ENCODE measurements around the gene RABL2A.
"Not testable (repeated sequence)": the region's sequence is repeated elsewhere in the genome, so short reads cannot be mapped to it uniquely, and the experiment has no call there.

The RABL2A gene

DNA sequence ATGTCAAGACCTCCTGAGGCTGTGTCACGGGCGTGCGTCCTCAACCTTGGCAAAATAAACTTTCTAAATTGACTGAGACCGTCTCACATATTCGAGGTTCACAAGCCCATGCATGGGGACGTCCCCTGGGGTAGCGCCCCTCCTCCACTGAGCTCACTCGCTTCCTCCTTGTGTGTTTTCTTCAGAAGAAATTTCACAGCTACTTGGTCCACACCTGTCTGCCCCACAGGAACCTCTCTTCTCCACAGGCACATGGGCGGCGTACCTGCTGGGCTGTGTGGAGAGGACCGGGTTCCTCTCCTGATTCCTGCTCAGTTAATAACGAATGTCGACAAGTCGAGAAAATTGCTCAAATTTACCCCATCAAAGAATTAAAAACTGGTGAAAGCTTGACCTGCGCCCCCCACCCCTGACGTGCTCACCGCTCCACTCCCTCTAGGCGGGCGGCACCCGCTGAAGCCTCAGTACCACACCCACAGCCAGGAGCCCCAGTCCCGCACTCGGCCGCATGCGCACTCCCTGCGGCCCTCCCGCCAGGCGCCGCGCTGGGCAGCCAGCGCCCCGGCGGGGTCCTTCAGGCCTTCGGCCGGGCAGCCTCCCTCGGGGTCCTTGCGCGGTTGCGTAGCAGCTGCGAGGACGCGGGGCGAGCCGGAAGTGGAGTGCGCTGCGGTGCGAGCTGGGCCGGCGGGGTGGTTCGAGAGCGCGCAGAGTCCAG lies at the start of gene RABL2A:
RABL2A (plus strand) TSS at position 651 of the 715 bp plus-strand sequence. CDS start 1,341 bp downstream, outside the sequence.
- peak; percentile 86 for DNase-seq

DNA sequence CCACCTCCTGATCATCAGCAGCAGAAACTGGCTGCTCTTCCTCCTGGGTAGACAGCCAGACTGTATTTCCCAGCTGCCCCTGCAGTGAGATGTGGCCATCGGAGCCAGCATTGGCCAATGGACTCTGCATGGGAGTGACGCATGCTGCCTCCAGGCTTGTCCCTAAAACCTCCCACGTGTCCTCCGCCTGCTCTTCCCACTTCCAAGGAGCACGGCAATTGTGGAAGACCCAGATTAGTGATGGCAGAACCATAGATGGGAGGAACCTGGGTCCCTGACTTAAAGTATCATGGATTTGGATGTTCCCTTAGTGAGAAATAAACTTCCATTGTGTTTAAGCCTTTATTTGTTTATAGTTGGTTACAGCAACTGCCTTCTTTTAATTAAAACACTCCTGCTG lies 48.6 kb upstream of the RABL2A start:
- DNase-seq = not testable (repeated sequence)

DNA sequence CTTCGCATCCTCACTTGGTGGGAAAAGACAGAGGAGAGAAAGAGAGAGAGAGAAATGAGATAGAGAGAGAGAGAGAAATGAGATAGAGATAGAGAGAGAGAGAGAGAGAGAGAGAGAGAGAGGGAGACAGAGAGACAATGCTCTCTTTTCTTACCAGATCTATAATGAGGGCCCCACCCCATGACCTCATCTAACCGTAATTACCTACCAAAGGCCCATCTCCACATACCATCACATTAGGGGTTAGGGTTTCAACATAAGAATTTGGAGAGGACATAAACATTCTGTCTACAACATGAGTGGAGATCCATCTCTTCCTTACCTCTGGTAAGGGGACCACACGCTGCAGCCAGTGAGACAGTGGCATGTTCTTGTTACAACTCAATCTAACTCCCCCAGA lies 44.6 kb upstream of the RABL2A start:
- DNase-seq = not testable (repeated sequence)

DNA sequence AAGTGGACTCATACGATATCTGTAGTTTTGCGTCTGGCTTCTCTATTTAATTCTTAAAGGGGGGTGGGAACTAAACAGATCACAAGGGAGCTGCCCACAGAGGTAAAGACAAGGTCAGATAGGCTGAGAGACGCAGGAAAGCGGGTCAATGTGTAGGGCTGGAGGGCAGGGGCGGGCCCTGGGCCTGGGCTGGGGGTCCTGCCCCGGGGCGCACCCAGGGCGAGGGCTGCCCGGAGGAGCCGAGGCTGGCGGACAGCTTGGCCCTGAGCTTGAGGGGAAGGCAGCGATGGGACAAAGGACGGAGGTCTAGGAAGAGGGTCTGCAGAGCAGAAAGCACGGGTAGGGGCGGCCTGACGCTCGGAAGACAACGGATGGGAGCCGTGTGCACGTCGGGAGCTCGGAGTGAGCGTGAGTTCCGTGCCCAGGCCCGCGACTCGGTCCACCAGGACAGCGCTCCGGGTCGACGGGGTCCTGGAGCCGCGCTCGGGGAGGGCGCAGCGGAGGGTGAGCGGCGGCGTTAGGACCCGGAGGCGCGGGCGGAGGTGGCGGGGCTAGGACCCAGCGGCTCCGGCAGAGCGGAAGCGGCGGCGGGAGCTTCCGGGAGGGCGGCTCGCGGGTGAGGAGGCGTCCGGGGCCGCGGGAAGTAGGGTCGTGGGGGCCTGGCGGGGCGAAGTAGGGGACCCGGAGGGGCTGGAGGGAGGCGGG lies 43.4 kb upstream of the RABL2A start:
- DNase-seq = peak; percentile 70

DNA sequence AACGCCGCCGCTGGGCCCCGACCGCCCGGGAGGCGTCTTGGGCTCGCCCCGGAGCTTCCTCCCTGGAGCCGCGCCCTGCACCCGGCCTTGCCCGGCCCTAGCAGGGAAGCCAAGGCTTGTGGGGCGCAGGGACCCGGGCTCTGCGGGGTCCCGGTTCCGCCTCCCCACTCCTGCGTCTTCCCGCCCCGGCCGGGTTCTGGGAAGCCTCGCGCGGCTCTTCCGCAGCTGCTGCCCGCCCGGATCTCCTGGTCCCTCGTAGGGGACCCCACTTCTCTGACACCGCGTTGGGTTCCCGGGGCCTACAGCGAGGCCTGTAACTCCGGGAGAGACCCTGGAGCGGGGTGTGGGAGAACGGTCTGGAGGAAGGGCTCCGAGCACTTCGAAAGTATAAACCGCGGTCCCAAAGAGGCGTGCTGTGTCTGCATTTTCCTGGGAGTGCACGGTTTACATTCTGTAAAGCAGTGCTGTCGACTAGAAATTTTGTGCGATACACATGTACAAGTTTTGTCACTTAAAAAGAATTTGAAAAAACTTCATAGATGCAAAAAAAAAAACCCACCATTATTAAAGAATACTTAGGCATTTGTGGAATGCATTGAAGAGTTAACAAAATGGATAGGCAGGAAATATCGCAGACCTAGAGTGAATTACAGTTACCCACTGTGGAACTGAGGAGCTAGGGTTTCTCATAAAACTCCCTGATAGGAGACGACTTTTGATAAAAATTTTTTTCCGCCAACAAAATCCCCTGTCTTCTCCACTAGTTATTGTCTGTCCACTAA lies 42.6 kb upstream of the RABL2A start:
- DNase-seq = not testable (repeated sequence)

DNA sequence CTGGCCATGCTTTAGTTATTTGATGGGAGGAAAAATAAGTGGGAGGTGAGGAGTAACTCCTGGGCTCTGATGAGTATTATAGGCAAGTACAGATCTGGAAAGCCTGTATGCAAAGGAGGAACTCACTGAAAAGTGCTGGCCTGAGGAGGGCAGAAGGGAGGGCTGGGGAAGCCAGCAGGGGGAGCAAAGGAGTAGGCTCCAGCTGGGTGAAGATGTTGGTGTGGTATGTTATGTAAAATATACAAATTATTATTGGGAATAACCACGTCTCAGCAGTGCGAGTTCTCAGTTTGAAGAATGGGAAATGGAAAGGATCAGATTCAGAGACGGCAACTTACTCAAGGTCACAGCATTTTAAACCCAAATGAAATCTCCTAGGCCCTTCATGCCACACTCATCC lies 39.9 kb upstream of the RABL2A start:
- DNase-seq = peak; percentile 62

DNA sequence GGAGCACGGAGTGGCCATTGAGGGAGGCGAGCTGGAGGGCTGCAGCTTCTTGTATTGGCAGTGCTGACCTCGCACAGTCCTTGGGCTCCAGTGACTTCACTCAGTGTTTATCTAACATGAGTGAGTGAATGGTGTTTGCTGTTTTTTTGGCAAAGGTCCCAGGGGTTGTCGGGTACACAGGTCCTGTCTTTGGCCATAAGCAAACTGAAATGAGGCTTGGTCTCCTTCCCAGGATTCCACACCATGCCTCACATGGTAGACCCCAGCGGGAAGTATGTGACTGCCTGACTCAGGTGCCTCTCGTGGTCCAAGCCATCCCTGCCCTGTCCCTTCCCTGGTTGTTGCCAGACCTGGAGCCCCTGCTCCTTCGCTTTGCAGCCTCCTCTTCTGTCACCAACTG lies 37.5 kb upstream of the RABL2A start:
- not testable (repeated sequence) for DNase-seq

DNA sequence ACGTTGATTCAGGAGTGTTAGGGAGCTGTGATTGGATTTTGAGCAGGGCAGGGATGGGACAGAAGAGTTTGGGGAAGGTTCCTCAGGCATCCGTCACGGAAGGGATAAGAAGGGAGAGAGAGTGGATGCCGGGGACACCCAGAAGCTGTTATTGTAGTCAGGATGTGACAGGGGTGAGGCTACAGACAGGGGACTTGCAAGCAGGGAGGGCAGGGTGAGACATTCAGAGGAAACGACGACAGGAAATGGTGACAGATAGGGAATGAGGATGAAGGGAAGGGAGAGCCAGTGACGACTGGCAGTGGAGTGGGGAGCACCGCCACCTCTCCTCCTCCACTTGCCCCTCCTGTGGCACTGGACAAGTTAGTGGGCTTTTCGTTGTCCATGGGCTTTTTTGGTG lies 35.1 kb upstream of the RABL2A start:
- DNase-seq = peak; percentile 40

DNA sequence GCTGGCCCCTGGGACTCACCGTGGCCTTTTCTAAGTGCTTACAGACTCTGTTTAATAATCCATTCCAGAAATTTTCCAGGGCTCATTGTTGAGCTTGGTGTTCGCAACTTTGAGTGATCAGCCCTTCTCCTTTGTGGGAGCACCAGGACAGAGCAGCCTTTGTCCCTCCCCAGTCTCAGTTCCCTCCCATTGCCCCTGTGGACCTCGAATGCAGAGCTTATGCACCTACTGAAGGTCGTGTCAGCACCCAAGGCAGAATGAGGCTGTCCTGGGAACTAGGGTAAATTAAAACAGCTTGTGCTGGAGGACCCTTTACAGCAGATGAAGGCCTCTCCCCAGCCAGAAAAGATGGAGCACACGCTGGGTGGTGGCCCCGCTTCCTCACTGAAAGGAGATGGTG lies 33.8 kb upstream of the RABL2A start:
- DNase-seq = not testable (repeated sequence)

DNA sequence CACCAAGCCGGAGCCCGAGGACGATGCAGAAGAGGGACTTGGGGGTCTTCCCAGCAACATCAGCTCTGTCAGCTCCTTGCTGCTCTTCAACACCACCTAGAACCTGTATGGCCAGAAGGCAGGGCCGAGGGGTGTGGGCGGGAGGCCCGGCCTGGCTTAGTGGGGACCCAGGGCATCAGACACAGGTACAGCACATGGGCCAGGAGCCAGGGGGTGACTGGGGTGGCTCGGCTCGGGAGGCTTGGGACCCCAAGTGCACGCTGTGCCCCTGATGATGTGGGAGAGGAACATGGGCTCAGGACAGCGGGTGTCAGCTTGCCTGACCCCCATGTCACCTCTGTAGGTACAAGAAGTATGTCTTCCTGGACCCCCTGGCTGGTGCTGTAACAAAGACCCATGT lies 31.3 kb upstream of the RABL2A start:
- DNase-seq = not testable (repeated sequence)

DNA sequence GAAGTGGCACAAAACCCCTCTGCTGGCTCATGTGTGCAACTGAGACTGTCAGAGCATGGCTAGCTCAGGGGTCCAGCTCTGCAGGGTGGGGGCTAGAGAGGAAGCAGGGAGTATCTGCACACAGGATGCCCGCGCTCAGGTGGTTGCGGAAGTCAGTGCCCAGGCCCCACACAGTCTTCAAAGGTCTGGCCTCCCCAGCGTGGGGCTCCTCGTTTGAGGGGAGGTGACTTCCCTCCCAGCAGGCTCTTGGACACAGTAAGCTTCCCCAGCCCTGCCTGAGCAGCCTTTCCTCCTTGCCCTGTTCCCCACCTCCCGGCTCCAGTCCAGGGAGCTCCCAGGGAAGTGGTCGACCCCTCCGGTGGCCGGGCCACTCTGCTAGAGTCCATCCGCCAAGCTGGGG lies 29.9 kb upstream of the RABL2A start:
- DNase-seq = not testable (repeated sequence)

DNA sequence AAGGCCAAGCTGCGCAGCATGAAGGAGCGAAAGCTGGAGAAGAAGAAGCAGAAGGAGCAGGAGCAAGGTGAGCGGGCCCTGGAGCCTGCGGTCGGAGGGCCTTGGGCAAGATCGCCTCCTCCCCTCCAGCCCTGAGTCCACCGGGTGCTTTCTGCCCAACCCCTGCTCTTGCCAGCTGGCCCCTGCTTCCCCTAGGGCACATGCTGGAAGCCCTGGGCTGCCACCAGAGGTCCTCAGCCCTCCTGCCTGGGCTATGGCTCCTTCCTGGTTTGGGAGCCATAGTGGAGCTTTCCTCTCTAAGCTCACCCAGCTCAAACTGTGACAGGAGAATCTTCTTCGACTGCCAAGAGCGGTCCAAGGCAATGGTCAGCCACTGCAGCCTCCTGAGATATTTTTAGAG lies 29.5 kb upstream of the RABL2A start:
- not testable (repeated sequence) for DNase-seq

DNA sequence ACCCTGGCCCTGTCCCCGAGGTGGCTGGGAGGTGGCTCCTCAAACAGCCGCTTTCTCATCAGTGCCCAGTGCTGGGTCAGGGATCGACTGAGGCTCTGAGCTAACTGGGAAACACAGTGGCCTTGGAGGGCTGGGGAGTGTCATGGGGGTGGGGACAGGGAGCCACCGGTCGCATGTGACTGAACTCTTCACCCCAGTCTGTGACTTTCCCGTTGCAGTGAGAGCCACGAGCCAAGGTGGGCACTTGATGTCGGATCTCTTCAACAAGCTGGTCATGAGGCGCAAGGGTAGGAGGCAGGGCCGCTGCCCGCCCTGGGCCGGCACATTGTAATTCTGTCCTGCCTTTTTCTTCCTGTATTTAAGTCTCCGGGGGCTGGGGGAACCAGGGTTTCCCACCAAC lies 28.9 kb upstream of the RABL2A start:
- DNase-seq = not testable (repeated sequence)

DNA sequence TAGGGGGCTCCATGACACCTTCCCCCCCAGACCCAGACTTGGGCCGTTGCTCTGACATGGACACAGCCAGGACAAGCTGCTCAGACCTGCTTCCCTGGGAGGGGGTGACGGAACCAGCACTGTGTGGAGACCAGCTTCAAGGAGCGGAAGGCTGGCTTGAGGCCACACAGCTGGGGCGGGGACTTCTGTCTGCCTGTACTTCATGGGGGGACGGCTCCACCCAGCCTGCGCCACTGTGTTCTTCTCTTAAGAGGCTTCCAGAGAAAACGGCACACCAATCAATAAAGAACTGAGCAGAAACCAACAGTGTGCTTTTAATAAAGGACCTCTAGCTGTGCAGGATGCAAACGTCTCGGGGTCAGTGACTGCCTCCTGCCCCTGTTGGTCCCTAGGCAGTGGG lies 28.3 kb upstream of the RABL2A start:
- DNase-seq = not testable (repeated sequence)

DNA sequence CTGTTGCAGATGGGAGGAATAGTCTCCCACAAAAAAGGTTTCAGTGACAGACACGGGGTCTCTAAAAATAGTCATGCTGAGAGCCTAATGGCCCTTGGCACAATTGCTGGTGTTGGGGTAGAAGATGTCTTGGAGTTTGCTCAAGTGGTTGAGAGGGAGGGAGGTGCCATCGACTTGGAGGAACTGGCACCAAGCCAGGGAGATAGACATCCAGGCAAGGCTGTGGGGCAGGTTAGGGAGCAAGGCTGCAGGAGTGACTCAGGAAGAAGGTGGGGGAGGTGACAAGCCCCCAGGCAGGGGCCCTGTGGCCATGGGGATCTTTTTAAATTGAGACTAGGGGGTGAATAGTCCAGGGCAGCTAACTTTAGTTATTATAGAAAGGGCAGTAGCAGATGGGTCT lies 27.9 kb upstream of the RABL2A start:
- DNase-seq = not testable (repeated sequence)

DNA sequence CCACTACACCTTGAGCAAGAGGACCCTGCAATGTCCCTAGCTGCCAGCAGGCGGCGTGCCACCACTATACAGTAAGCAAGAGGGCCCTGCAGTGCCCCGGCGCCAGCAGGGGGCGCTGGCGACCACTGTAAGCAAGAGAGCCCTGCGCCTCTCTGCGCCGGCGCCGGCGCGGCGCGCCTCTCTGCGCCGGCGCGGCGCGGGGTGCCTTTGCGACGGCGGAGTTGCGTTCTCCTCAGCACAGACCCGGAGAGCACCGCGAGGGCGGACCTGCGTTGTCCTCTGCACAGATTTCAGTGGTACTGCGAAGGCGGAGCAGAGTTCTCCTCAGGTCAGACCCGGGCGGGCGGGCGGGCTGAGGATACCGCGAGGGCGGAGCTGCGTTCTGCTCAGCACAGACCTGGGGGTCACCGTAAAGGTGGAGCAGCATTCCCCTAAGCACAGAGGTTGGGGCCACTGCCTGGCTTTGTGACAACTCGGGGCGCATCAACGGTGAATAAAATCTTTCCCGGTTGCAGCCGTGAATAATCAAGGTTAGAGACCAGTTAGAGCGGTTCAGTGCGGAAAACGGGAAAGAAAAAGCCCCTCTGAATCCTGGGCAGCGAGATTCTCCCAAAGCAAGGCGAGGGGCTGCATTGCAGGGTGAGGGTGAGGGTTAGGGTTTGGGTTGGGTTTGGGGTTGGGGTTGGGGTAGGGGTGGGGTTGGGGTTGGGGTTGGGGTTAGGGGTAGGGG lies 24.9 kb upstream of the RABL2A start:
- DNase-seq = peak; percentile 59

DNA sequence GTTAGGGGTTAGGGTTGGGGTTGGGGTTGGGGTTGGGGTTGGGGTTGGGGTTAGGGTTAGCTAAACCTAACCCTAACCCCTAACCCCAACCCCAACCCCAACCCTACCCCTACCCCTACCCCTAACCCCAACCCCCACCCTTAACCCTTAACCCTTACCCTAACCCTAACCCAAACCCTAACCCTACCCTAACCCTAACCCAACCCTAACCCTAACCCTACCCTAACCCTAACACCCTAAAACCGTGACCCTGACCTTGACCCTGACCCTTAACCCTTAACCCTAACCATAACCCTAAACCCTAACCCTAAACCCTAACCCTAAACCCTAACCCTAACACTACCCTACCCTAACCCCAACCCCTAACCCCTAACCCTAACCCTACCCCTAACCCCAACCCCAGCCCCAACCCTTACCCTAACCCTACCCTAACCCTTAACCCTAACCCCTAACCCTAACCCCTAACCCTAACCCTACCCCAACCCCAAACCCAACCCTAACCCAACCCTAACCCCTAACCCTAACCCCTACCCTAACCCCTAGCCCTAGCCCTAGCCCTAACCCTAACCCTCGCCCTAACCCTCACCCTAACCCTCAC lies 24.1 kb upstream of the RABL2A start:
- no peak for DNase-seq

DNA sequence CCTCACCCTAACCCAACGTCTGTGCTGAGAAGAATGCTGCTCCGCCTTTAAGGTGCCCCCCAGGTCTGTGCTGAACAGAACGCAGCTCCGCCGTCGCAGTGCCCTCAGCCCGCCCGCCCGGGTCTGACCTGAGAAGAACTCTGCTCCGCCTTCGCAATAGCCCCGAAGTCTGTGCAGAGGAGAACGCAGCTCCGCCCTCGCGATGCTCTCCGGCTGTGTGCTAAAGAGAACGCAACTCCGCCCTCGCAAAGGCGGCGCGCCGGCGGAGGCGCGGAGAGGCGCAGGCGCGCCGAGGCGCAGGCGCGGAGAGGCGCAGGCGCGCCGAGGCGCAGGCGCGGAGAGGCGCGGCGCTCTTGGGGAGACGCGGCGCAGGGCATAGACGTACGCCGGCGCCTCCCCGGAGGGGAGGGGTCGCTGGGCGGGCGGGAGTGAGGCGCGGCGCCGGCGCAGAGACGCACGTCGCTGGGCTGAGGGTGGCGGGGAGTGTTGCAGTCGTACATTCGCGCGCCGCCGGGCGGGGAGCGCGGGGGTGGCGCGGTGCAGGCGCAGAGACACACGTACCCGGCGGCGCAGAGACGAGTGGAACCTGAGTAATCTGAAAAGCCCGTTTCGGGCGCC lies 23.5 kb upstream of the RABL2A start:
- DNase-seq = peak; percentile 93

DNA sequence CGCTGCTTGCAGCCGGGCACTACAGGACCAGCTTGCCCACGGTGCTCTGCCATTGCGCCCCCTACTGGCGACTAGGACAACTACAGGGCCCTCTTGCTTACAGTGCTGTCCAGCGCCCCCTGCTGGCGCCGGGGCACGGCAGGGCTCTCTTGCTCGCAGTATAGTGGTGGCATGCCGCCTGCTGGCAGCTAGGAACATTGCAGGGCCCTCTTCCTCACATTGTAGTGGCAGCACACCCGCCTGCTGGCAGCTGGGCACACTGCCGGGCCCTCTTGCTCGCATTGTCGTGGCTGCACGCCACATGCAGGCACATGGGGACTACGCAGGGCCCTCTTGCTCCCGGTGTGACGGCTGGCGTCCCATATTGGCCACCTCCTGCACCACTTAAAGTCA lies 23.0 kb upstream of the RABL2A start:
- DNase-seq = peak; percentile 96

DNA sequence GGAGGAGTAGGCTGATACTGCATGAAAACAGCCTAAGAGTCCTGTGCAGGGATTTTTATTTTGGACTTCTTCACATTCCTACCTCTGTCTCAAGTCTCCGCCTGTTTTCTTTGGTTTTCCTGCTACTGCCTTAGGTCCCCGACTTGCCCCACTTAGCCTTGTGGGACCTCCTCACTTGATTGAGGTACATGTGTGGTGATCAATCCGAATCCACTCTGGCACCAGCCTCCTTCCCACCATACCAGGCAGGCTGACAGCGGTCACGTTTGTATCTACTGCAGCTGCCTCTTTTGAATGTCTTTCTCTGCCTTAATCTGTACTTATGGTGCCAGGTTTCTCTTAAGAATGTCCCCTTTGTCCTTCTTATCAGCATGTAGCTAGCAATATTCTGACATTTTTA lies 22.4 kb upstream of the RABL2A start:
- DNase-seq = not testable (repeated sequence)

DNA sequence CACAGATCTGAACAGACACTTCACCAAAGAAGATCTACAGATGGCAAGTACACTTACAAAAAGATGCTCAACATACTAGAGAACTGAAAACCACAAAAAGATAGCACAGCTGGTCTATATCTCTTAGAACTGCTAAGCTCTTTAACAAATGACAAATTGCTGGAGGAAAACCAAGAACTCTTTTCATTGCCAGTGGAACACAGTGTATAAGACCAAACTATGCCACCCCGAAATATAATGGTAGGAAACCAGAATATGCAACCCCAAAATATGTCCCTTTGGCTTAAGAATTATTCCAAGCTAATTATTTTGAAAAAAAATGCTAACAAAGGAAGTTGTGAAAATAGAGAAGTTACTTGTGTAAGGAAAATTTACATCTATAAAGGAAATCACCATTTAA lies 21.0 kb upstream of the RABL2A start:
- DNase-seq = not testable (repeated sequence)

DNA sequence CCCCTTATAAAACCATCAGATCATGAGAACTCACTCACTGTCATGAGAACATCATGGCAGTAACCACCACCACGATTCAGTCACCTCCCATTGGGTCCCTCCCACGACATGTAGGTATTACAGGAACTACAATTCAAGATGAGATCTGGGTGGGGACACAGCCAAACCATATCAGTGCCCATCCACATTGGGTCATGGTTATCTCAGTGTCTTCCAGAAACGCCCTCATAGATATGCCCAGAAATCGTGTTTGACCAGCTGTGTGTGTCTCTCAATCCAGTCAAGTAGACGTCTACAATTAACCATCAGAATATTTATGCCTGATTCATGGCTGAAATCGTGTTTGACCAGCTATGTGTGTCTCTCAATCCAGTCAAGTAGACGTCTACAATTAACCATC lies 17.2 kb upstream of the RABL2A start:
- DNase-seq = not testable (repeated sequence)

All from CD4-positive, alpha-beta T cell treated with Interferon gamma for 1 hour (primary cell).